ENCODE data around the gene STX18. TPM values are rescaled to one million over a fixed set of nuclear protein-coding genes. Genes with fewer than 3 reads are reported as not detected.
A peak's percentile ranks its signal among the peaks of the same experiment; 100 is the strongest.
"Not testable (repeated sequence)": the region's sequence is repeated elsewhere in the genome, so short reads cannot be mapped to it uniquely, and the experiment has no call there.

STX18 gene
- total RNA-seq, 2 donors from 2014 or later, result 19.1 to 26.9 TPM

GRCh38 chr4:4507923-4508322 is 33.9 kb downstream of the STX18 start:
- peaks cover 10% of the 10 kb centered on the region for H3K36me3 Mint-ChIP-seq (ENCODE audit: low read depth)
- no peaks in the 10 kb centered on the region for H3K9me3 Mint-ChIP-seq
- no peaks in the 10 kb centered on the region for H3K27me3 Mint-ChIP-seq
- H3K4me3 Mint-ChIP-seq, result no peak overlapping the region
- ATAC-seq (replicated peaks), result no peak
- H3K4me1 Mint-ChIP-seq, result peaks cover 3% of the 10 kb centered on the region
- H3K27ac Mint-ChIP-seq, result no peak overlapping the region

GRCh38 chr4:4507403-4507802 is 34.4 kb downstream of the STX18 start:
- H3K27me3 Mint-ChIP-seq, result no peaks in the 10 kb centered on the region
- H3K4me3 Mint-ChIP-seq, result no peak overlapping the region
- no peak for ATAC-seq (replicated peaks)

GRCh38 chr4:4506961-4507360 is 34.9 kb downstream of the STX18 start:
- Mint-ChIP-seq H3K9me3 (no peaks in the 10 kb centered on the region), H3K27me3 (no peaks in the 10 kb centered on the region), H3K27ac (no peak overlapping the region), H3K4me3 (no peak overlapping the region), H3K4me1 (peaks cover 8% of the 10 kb centered on the region), H3K36me3 (ENCODE audit: low read depth) (peaks cover 10% of the 10 kb centered on the region)
- no peak for ATAC-seq (replicated peaks)

More at GRCh38 chr4:4507403-4507802, 34.4 kb downstream of the STX18 start:
- Mint-ChIP-seq H3K9me3 (no peaks in the 10 kb centered on the region), H3K27ac (no peak overlapping the region), H3K36me3 (ENCODE audit: low read depth) (peaks cover 10% of the 10 kb centered on the region), H3K4me1 (peaks cover 8% of the 10 kb centered on the region)

- not testable (repeated sequence) for H3K27me3 Mint-ChIP-seq, H3K4me3 Mint-ChIP-seq, H3K9me3 Mint-ChIP-seq
These were observed 36.6 kb downstream of the STX18 start for GRCh38 chr4:4505211-4505610.

DNA sequence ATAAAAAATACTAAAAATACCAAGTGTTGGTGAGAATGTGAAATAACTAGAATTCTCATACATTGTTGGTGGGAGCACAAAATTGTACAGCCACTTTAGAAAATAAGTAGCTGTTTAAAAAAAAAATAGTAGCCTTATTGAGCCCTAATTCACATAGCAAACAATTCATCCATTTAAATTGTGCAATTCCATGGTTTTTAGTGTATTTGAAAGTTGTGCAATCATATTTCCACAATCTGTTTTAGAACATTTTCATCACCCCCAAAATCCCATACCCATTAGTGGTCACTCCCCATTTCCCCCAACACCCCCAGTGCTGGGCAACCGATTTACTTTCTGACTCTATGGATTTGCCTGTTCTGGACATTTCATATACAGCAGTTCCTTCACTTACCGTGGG is 37.1 kb downstream of the STX18 start:
- ATAC-seq (replicated peaks), result no peak
- H3K9me3 Mint-ChIP-seq, result no peaks in the 10 kb centered on the region
- peaks cover 8% of the 10 kb centered on the region for H3K4me1 Mint-ChIP-seq
- peaks cover 6% of the 10 kb centered on the region for H3K36me3 Mint-ChIP-seq (ENCODE audit: low read depth)
- H3K27ac Mint-ChIP-seq, result no peak overlapping the region
- H3K27me3 Mint-ChIP-seq, result no peaks in the 10 kb centered on the region
- no peak overlapping the region for H3K4me3 Mint-ChIP-seq

More at GRCh38 chr4:4505211-4505610, 36.6 kb downstream of the STX18 start:
- not testable (repeated sequence) for ATAC-seq (replicated peaks); H3K27ac Mint-ChIP-seq; H3K4me1 Mint-ChIP-seq
- H3K36me3 Mint-ChIP-seq (ENCODE audit: low read depth), result peaks cover 10% of the 10 kb centered on the region

GRCh38 chr4:4502694-4503311 is 39.0 kb downstream of the STX18 start:
- Mint-ChIP-seq H3K27ac (peak overlapping the region; percentile 35), H3K4me3 (peak overlapping the region; percentile 70), H3K27me3 (no peaks in the 10 kb centered on the region)

DNA sequence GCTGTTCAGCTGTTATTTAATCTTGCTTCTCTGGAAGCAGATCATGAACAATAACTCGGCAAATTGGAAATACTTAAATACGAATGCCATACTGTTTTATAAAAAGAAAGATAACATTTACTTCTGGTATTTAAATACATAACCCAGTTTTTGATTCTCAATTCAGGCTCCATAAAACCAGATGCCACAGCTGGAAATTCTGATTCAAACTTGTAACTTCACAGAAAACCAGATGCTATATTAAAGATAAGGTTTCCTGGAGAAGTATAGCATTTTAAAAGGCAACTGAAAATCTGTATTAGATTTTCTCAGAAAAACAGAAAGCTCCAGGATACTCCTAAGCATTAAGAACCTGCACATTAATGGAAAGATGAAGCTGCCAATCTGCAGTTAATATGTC is 40.2 kb downstream of the STX18 start:
- no peaks in the 10 kb centered on the region for H3K9me3 Mint-ChIP-seq
- H3K27me3 Mint-ChIP-seq, result no peaks in the 10 kb centered on the region
- H3K4me3 Mint-ChIP-seq, result peak overlapping the region; percentile 70
- peaks cover 8% of the 10 kb centered on the region for H3K4me1 Mint-ChIP-seq
- H3K36me3 Mint-ChIP-seq (ENCODE audit: low read depth), result no peaks in the 10 kb centered on the region
- H3K27ac Mint-ChIP-seq, result no peak overlapping the region
- ATAC-seq (replicated peaks), result no peak

More at GRCh38 chr4:4502694-4503311, 39.0 kb downstream of the STX18 start:
- Mint-ChIP-seq H3K4me1 (peaks cover 8% of the 10 kb centered on the region), H3K9me3 (no peaks in the 10 kb centered on the region), H3K36me3 (ENCODE audit: low read depth) (no peaks in the 10 kb centered on the region)
- ATAC-seq (replicated peaks), result peak; percentile 99

DNA sequence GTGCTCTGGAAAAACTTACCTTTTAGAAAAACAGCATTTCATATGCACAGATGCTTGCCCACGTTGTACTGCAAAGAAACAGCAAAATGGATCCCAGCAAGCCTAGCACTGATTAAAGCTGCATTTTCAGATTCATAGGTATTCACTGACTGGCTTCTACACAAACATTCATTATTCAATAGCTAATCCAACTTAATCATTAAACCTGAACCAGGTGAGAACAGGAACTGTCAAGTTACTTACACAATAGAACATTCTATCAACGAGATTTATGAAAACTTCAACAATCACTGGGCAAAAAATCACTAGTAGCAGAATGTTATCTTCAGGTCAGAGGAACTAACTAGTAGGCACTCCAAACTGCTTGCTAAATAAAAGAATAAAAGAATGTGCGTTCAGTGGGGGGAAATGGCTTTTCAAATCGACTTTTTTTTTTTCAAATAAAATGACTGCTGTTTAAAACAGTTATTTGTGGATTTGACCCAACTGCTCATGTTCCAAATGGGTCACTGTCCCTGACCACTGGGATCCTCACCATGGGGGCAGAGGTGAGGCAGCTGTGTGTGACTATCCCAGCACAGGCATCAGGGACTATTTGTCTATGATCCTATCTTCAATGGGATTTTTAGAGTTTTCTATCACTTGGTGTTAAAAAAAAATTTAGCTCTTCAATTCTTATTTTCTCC is 42.3 kb downstream of the STX18 start:
- H3K27ac Mint-ChIP-seq, result no peak overlapping the region
- ATAC-seq (replicated peaks), result no peak
- H3K27me3 Mint-ChIP-seq, result no peaks in the 10 kb centered on the region

GRCh38 chr4:4496592-4497372 is 45.1 kb downstream of the STX18 start:
- no peak overlapping the region for H3K4me3 Mint-ChIP-seq
- ATAC-seq (replicated peaks), result no peak
- H3K27ac Mint-ChIP-seq, result no peak overlapping the region
- no peaks in the 10 kb centered on the region for H3K9me3 Mint-ChIP-seq
- H3K4me1 Mint-ChIP-seq, result peaks cover 5% of the 10 kb centered on the region
- no peaks in the 10 kb centered on the region for H3K27me3 Mint-ChIP-seq
- H3K36me3 Mint-ChIP-seq (ENCODE audit: low read depth), result no peaks in the 10 kb centered on the region

More for the DNA sequence above, 42.3 kb downstream of the STX18 start:
- Mint-ChIP-seq H3K9me3 (no peaks in the 10 kb centered on the region), H3K36me3 (ENCODE audit: low read depth) (no peaks in the 10 kb centered on the region), H3K4me3 (no peak overlapping the region), H3K4me1 (peaks cover 8% of the 10 kb centered on the region)

DNA sequence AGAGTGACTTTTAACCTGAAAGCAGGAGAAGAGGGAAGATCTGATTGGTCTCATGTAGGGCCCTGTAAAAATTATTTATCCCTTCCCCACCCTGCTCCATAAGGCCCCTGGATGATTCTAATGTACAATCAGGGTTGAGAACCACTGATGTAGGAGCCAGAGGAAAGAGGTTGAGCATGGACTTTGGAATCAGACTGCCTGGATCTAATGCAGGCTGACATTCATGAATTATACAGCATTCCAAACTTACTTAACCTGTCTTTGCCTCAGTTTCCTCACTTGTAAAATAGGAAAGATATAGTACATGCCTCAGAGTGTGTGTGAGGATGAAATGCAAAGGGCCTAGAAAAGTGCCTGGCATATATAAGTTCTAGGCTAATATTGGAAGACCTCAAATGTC is 47.0 kb downstream of the STX18 start:
- no peaks in the 10 kb centered on the region for H3K36me3 Mint-ChIP-seq (ENCODE audit: low read depth)
- H3K4me3 Mint-ChIP-seq, result no peak overlapping the region
- H3K9me3 Mint-ChIP-seq, result no peaks in the 10 kb centered on the region
- no peak for ATAC-seq (replicated peaks)
- H3K27me3 Mint-ChIP-seq, result no peaks in the 10 kb centered on the region
- H3K4me1 Mint-ChIP-seq, result peaks cover 5% of the 10 kb centered on the region
- no peak overlapping the region for H3K27ac Mint-ChIP-seq

GRCh38 chr4:4492161-4492847 is 49.5 kb downstream of the STX18 start:
- no peaks in the 10 kb centered on the region for H3K9me3 Mint-ChIP-seq
- peak; percentile 90 for ATAC-seq (replicated peaks)
- no peaks in the 10 kb centered on the region for H3K36me3 Mint-ChIP-seq (ENCODE audit: low read depth)
- H3K27ac Mint-ChIP-seq, result peak overlapping the region; percentile 15
- H3K4me1 Mint-ChIP-seq, result peaks cover 5% of the 10 kb centered on the region
- H3K4me3 Mint-ChIP-seq, result peak overlapping the region; percentile 67
- H3K27me3 Mint-ChIP-seq, result no peaks in the 10 kb centered on the region

DNA sequence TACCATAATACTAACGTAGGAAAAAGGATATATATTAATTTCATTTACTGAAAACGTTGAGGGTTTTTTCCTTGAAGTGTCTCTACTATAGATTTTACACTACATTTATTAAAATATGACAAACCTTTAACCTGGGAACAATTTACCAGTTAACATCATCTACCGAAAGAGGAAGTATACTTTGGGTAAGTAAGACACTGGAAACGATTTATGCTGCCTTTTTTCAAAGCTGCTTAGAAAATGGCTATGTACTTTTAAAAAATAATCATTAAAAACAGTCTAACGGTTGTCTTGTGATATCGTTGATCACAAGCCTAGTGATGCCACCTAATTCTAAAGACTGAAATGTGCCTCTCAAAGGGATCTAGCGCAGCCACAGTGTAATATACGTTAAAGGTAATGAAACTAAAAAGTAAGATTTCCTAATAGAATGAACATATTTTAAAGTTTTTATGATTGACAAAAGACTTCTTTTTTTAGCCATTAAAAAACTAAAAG is 50.4 kb downstream of the STX18 start:
- no peak overlapping the region for H3K4me3 Mint-ChIP-seq
- H3K27me3 Mint-ChIP-seq, result no peaks in the 10 kb centered on the region
- H3K27ac Mint-ChIP-seq, result no peak overlapping the region
- no peak for ATAC-seq (replicated peaks)
- H3K36me3 Mint-ChIP-seq (ENCODE audit: low read depth), result no peaks in the 10 kb centered on the region
- H3K4me1 Mint-ChIP-seq, result peaks cover 5% of the 10 kb centered on the region
- H3K9me3 Mint-ChIP-seq, result no peaks in the 10 kb centered on the region

- ATAC-seq (replicated peaks), result no peak
- Mint-ChIP-seq H3K4me3 (no peak overlapping the region), H3K4me1 (peaks cover 5% of the 10 kb centered on the region), H3K9me3 (no peaks in the 10 kb centered on the region), H3K27ac (no peak overlapping the region), H3K36me3 (ENCODE audit: low read depth) (no peaks in the 10 kb centered on the region), H3K27me3 (no peaks in the 10 kb centered on the region)
These were observed 51.0 kb downstream of the STX18 start for GRCh38 chr4:4490816-4491215.

GRCh38 chr4:4490041-4490440 is 51.8 kb downstream of the STX18 start:
- no peaks in the 10 kb centered on the region for H3K36me3 Mint-ChIP-seq (ENCODE audit: low read depth)
- peaks cover 5% of the 10 kb centered on the region for H3K4me1 Mint-ChIP-seq
- no peaks in the 10 kb centered on the region for H3K27me3 Mint-ChIP-seq
- no peak overlapping the region for H3K27ac Mint-ChIP-seq
- no peaks in the 10 kb centered on the region for H3K9me3 Mint-ChIP-seq
- no peak for ATAC-seq (replicated peaks)
- H3K4me3 Mint-ChIP-seq, result no peak overlapping the region
